Duodenal mucosa (tissue), 2 donors: ENCODE measurements around the gene MAGEE1.

Source experiments
- H3K27ac ChIP-seq: one replicate; pipeline ENCODE4 v1.7.0; 2013; ENCODE audit warnings: low read depth, low read length
- H3K27me3 ChIP-seq, 2 donors: one replicate each; pipeline ENCODE4 v1.7.0; 2013; ENCODE audit warnings: low read length in 2 of 2, control low read depth in 1 of 2; ENCODE audit not compliant: insufficient read depth in 2 of 2, control insufficient read depth in 1 of 2
- H3K36me3 ChIP-seq, 2 donors: one replicate each; pipeline ENCODE4 v1.7.0; 2013; ENCODE audit warnings: low read length in 2 of 2, control low read depth in 1 of 2; ENCODE audit not compliant: insufficient read depth in 2 of 2, control insufficient read depth in 1 of 2
- H3K4me1 ChIP-seq, 2 donors: one replicate each; pipeline ENCODE4 v1.7.0; 2013; ENCODE audit warnings: low read length in 2 of 2, control low read depth in 1 of 2; ENCODE audit not compliant: insufficient read depth in 2 of 2, control insufficient read depth in 1 of 2
- H3K4me3 ChIP-seq, 2 donors: one replicate each; pipeline ENCODE4 v1.7.0; 2013; ENCODE audit warnings: low read length in 2 of 2, low read depth in 1 of 2
- H3K9ac ChIP-seq, 2 donors: one replicate each; pipeline ENCODE4 v1.7.0; 2013; ENCODE audit warnings: low read length in 2 of 2, low read depth in 1 of 2
- H3K9me3 ChIP-seq, 2 donors: one replicate each; pipeline ENCODE4 v1.7.0; 2013; ENCODE audit warnings: low read length in 2 of 2, control low read depth in 1 of 2; ENCODE audit not compliant: control insufficient read depth in 1 of 2

Gene MAGEE1, protein sequence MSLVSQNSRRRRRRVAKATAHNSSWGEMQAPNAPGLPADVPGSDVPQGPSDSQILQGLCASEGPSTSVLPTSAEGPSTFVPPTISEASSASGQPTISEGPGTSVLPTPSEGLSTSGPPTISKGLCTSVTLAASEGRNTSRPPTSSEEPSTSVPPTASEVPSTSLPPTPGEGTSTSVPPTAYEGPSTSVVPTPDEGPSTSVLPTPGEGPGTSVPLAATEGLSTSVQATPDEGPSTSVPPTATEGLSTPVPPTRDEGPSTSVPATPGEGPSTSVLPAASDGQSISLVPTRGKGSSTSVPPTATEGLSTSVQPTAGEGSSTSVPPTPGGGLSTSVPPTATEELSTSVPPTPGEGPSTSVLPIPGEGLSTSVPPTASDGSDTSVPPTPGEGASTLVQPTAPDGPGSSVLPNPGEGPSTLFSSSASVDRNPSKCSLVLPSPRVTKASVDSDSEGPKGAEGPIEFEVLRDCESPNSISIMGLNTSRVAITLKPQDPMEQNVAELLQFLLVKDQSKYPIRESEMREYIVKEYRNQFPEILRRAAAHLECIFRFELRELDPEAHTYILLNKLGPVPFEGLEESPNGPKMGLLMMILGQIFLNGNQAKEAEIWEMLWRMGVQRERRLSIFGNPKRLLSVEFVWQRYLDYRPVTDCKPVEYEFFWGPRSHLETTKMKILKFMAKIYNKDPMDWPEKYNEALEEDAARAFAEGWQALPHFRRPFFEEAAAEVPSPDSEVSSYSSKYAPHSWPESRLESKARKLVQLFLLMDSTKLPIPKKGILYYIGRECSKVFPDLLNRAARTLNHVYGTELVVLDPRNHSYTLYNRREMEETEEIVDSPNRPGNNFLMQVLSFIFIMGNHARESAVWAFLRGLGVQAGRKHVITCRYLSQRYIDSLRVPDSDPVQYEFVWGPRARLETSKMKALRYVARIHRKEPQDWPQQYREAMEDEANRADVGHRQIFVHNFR

DNA sequence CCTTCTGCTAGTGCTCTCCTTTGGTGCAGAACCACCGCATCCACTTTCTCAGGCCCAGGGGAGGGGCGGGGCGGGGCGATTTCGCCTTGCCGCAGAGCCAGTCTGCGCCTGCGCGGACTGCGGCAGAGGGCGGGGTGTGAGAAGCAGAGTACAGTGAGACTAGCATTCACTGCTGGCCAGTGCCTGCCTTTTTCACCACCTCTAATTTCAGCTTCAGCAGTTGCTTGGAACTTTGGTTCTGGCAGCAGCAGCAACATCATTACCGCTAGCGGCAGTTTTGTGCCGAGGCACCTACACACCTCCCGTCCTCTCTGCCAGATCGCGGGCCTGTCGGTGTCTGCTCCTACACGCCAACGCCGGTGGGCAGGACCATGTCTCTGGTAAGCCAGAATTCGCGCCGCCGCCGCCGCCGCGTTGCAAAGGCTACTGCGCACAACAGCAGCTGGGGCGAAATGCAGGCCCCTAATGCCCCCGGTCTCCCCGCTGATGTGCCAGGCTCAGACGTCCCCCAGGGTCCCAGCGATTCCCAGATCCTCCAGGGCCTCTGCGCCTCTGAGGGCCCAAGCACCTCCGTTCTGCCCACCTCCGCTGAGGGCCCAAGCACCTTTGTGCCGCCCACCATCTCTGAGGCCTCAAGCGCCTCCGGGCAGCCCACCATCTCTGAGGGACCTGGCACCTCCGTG is at the start of gene MAGEE1:
Gene MAGEE1 (plus strand): TSS at position 151 of the 683 bp plus-strand sequence. CDS start 221 bp downstream, at position 372.
- no peaks in the 10 kb centered on the region for H3K36me3 ChIP-seq
- H3K4me3 ChIP-seq, result peak within 1 kb of the TSS; percentile 52 to 75
- H3K27ac ChIP-seq, result no peak within 1 kb of the TSS
- peaks cover 0 to 6% of the 10 kb centered on the region in 2 donors for H3K4me1 ChIP-seq
- no peaks in the 10 kb centered on the region for H3K9me3 ChIP-seq
- H3K9ac ChIP-seq, result peak within 1 kb of the TSS; percentile 25 to 60
- H3K27me3 ChIP-seq, result no peaks in the 10 kb centered on the region

DNA sequence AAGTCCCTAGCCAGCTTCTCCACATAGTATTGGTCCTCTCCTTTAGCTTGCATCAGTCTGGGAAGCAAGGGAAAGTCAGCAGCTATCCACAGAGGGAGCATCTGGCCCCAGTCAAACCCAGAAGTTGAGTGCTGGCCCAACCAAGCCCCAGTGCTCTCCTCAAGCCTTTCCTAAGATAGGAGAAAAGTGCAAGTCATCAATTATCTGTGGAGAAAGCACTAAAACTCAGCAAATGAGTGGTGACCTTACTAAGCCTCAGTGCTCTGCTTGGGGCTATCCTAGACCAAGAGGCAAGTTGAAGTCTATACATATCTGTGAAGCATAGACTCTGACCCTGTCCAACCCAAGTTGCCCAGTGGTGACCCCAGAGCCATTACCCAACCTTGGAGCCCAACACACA is 28.5 kb upstream of the MAGEE1 start:
- Histone ChIP-seq H3K9ac (no peak overlapping the region), H3K9me3 (no peaks in the 10 kb centered on the region), H3K4me3 (no peak overlapping the region), H3K36me3 (no peaks in the 10 kb centered on the region), H3K27ac (no peak overlapping the region), H3K27me3 (no peaks in the 10 kb centered on the region), H3K4me1 (no peaks in the 10 kb centered on the region)

DNA sequence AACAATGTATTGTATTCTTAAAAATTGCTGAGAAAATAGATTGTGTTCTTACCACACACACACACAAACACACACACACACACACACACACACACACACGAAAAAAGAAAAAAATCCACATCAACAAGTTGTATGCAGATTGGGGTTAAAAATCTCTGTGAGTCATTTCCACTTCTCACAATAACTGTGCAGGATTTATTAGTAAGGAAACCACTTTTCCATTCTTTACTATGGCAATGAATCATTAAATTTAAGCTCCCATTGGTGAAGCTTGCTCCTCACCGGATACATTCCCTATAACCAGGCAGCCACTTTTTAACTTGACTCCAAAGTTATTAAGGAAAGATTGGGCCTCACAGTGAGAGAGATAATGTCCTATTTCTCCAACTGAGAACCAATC is 19.7 kb upstream of the MAGEE1 start:
- H3K27me3 ChIP-seq, result no peaks in the 10 kb centered on the region

DNA sequence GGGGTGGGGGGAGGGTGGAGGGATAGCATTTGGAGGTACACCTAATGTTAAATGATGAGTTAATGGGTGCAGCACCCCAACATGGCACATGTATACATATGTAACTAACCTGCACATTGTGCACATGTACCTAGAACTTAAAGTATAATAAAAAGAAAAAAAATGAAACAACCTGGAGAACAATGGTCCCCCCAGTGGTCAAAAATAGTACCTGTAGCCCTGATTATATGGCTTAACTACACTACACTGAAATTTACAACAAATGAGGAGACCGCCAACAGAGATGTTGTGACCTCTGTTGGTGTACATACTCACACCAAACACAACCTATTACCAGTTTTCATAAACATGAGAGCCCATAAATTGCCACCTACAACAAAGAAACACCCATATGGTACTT is 7.3 kb upstream of the MAGEE1 start:
- H3K9ac ChIP-seq, result no peak overlapping the region
- no peak overlapping the region for H3K27ac ChIP-seq
- H3K4me1 ChIP-seq, result no peaks in the 10 kb centered on the region
- no peaks in the 10 kb centered on the region for H3K9me3 ChIP-seq
- no peaks in the 10 kb centered on the region for H3K36me3 ChIP-seq
- no peak overlapping the region for H3K4me3 ChIP-seq
- no peaks in the 10 kb centered on the region for H3K27me3 ChIP-seq

More for the DNA sequence above, 19.7 kb upstream of the MAGEE1 start:
- Histone ChIP-seq H3K4me3 (no peak overlapping the region), H3K27ac (no peak overlapping the region), H3K9me3 (no peaks in the 10 kb centered on the region), H3K9ac (no peak overlapping the region), H3K4me1 (no peaks in the 10 kb centered on the region), H3K36me3 (no peaks in the 10 kb centered on the region)

DNA sequence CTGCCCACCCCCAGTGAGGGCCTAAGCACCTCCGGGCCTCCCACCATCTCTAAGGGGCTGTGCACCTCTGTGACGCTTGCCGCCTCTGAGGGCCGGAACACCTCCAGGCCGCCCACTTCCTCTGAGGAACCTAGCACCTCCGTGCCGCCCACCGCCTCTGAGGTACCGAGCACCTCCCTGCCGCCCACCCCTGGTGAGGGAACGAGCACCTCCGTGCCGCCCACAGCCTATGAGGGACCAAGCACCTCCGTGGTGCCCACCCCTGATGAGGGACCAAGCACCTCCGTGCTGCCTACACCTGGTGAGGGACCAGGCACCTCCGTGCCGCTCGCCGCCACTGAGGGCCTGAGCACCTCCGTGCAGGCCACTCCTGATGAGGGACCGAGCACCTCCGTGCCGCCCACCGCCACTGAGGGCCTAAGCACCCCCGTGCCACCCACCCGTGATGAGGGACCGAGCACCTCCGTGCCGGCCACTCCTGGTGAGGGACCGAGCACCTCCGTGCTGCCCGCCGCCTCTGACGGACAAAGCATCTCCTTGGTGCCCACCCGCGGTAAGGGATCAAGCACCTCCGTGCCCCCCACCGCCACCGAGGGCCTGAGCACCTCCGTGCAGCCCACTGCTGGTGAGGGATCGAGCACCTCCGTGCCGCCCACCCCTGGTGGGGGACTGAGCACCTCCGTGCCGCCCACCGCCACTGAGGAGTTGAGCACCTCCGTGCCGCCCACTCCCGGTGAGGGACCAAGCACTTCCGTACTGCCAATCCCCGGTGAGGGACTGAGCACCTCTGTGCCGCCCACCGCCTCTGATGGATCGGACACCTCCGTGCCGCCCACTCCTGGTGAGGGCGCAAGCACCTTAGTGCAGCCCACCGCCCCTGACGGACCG is 977 bp downstream of the MAGEE1 start:
- no peak overlapping the region for H3K27ac ChIP-seq
- no peaks in the 10 kb centered on the region for H3K36me3 ChIP-seq
- no peaks in the 10 kb centered on the region for H3K27me3 ChIP-seq
- peak overlapping the region; percentile 25 to 60 for H3K9ac ChIP-seq
- H3K4me1 ChIP-seq, result peaks cover 0 to 6% of the 10 kb centered on the region in 2 donors
- H3K4me3 ChIP-seq, result peak overlapping the region; percentile 52 to 75
- no peaks in the 10 kb centered on the region for H3K9me3 ChIP-seq

DNA sequence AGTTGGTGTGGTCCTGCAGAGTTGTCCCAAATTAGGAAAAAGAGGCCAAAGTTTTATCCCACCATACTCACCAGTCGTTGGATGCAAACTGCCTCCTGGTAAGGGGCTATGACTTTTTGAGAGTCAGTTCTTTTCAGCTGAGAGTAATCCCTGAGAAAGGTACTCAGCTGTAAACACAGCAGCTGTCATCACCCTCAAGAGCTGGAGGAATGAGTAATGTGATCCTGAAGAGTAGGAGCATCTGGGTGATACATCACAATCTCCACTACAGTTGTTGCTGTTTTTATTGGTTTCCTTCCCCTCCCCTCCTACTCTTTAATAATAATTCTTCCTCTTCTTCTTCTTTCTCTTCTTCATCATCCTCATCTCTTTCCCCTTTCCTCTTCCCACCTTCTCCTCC is 5.7 kb downstream of the MAGEE1 start:
- Histone ChIP-seq H3K4me3 (no peak overlapping the region), H3K27me3 (no peaks in the 10 kb centered on the region), H3K27ac (no peak overlapping the region), H3K4me1 (peaks cover 0 to 5% of the 10 kb centered on the region in 2 donors), H3K9me3 (no peaks in the 10 kb centered on the region), H3K9ac (no peak overlapping the region), H3K36me3 (no peaks in the 10 kb centered on the region)

DNA sequence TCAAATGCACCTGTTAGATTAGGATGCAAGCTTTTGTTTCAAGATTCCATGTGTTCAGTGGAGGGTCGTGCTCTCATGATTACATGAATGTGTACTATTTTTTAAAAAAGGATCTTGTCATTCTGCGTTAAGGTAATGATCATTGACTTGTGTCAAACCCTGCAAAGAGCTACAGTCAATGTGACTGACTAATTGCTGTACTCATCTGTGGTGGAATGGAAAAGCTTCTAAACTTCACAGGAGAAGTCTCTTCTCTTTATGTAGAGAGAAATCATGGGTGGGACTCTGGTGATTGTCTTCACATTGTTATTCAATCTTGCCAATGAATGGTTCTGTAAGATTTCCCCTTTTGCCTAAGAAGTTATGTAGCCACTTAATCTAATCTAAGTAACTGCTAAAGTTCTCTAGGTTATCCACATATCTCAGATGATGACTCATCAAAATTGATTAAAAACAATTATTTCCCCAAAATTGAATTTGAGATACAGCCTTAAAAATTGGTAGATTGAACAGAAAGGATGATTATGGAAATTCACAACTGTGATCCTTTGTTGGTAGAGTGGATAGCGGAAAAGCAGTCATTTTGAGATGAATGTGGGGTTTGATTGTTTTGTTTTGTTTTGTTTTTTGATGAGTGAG is 6.7 kb downstream of the MAGEE1 start:
- no peaks in the 10 kb centered on the region for H3K4me1 ChIP-seq
- H3K36me3 ChIP-seq, result no peaks in the 10 kb centered on the region
- no peaks in the 10 kb centered on the region for H3K27me3 ChIP-seq
- H3K9me3 ChIP-seq, result no peaks in the 10 kb centered on the region
- no peak overlapping the region for H3K27ac ChIP-seq
- no peak overlapping the region for H3K4me3 ChIP-seq
- H3K9ac ChIP-seq, result no peak overlapping the region

DNA sequence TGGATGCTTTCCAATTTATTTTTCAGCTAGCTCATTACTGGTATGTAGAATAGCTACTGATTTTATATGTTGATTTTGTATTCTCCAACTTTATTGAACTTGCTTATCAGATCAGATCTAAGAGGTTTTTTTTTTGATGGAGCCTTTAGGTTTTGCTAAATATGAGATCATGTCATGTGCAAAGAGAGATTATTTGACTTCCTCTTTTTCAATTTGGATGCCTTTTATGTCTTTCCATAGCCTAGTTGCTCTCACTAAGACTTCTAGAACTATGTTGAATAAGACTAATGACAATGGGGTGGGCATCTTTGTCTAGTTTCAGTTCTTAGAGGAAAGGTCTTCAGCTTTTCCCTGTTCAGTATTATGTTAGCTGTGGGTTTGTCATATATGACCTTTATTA is 11.7 kb downstream of the MAGEE1 start:
- Histone ChIP-seq H3K9me3 (no peaks in the 10 kb centered on the region), H3K9ac (no peak overlapping the region), H3K27me3 (no peaks in the 10 kb centered on the region), H3K4me3 (no peak overlapping the region), H3K4me1 (no peaks in the 10 kb centered on the region), H3K36me3 (no peaks in the 10 kb centered on the region), H3K27ac (no peak overlapping the region)
